NCI-H1417 (cell line): ENCODE data around the gene CBS.
A peak's percentile ranks its signal among the peaks of the same experiment; 100 is the strongest.
"Not testable (repeated sequence)": the region's sequence is repeated elsewhere in the genome, so short reads cannot be mapped to it uniquely, and the experiment has no call there.

Experiments used
- DNase-seq, 3 experiments: peaks; one replicate each; lab custom pipeline; 2025; lab: John Stamatoyannopoulos, UW

The CBS gene

DNA sequence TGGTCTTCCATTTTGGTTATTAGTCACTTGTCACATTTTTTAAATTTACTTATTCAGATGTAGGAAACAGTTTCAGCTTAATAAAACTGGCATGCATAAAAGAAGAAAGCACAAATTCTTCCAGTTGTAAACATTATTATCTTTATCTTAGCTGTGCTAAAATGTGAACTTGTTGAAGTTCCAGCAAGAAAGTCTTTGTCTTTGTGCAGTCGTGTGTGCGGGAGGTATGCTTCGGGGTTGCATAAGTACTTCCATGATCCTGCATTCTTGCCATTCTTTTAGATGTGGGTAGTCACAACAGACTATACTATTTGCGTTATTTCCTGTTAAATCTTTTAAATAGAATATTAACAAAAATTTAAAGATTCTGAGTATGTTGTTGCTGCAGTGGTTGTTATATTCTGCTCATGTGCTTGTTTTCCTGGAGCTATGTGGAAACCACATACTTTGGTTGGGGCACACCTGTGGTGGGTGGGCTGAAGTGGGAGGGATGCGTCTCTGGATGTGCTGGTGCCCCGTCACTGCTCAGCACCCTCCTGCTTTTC, 49.9 kb downstream of the CBS start:
- no peak for DNase-seq

DNA sequence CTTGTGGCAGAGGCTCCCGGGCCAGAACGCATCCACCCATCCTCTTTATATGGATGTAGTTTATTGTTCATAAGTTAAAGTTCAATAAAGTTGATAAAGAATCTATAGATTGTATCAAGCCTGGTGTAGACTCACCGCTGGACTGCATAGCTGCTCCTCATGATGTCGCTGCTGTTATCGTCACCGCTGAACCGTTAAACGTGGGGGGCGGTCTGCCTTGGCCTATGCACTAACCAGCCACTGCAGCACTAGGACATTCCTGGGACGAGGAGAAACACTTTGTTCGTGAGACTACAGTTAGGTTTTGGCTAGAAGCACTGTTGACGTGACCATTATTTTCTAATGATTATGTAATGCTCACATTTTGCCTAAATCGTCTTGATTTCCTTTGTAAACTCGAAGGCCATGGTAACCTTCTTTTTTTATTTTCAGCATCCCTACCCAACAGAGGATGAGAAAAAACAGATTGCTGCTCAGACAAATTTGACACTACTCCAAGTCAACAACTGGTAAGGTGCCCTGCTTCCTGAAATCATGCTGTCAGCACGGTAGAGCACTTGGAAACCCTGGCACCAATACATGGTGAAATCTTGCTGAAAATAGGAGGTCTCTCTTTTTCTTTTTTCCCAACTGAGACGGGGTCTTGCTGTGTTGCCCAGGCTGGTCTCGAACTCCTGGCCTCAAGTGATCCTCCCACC, 51.0 kb downstream of the CBS start:
- DNase-seq, result no peak

DNA sequence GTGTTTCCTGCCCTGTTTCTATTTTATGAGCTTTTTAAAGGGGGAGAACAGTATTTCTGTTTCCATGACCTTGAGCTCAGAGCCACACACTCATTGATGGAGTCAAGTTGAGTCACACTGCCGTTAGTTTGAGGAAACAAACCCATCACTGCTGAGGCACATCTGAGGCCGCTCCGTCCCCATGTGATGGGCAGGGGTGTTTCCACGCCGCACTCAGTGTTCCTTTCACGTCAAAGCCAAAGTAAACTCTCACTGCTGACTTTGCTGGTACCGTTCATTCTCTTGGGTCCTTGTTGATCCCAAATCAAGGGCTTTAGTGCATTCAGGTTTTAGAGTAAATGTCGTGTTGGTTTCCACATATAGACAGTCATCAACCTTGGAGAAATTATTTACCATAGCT, 52.5 kb downstream of the CBS start:
- DNase-seq, result no peak

DNA sequence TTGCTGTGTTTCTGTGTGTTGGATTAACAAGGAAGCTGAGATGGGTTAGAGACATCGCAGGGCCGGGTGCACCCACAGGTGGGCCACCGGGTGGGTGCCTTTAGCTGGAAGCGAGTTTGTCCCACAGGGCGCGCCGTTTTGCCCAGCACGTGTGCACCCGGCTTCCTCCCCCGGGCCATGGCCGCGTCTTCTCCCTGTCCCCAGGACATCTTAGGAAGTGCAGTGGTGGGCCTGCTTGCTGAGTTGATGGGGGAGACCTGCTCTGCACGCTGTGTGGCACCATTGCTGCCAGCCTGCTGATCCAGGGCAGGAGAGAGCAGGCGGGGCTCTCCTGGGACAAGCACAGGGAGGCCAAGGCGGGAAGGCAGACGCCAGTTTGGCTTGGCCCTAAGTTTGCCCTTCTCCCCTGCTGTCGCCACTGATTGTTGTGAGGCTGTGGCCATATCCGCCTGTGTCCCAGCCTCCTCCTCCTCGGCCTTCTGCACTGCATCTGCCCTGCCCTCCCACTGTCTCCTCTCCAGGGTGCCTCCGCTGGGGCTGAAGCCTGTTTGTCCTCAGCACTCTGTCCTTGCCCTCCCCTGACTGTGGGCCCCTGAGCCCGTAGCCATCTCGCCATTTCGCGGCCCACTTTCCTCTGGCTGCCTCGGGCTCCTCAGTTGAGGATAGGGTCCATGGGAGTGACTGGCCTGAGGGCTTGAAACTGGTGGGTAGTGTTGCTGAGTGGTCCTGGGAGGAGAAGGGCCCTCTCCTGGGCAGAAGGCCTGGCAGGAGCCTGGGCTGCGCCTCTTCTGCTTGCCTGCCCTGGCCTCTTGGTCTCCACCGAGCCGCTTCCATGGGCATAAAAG, 53.7 kb downstream of the CBS start:
- no peak for DNase-seq

DNA sequence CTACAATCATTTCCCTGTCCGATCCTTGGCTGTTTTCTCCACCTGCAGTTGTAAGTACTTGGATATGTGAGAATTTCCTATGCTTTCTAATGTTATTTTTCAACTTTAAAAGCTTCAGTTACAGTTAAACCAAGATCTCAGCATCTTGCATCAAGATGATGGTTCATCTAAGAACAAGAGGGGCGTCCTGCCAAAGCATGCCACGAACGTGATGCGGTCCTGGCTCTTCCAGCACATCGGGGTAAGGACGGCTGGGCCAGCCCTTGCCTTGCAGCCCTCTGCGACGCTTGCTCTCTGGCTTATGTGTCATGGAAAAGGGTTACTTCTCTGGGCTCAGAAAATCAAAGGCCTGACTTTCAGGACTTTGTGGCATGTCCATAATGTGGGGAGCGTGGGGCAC, 54.4 kb downstream of the CBS start:
- DNase-seq, result no peak

DNA sequence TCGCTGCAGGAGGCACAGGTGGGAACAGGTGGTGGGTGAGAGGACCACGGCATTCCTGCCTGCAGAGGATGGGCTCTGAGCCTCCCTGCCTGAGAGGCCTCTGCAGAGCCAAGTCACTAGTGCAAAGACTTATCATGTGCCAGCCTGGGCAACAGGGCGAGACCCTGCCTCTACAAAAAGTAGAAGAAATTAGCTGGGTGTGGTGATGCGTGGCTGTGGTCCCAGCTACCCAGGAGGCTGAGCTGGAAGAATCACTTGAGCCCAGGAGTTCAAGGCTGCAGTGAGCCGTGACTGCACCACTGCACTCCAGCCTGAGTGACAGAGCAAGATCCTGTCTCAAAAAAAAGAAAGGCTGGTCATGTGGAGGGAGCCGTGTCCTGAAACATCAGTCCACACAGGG, 54.9 kb downstream of the CBS start:
- DNase-seq, result no peak

DNA sequence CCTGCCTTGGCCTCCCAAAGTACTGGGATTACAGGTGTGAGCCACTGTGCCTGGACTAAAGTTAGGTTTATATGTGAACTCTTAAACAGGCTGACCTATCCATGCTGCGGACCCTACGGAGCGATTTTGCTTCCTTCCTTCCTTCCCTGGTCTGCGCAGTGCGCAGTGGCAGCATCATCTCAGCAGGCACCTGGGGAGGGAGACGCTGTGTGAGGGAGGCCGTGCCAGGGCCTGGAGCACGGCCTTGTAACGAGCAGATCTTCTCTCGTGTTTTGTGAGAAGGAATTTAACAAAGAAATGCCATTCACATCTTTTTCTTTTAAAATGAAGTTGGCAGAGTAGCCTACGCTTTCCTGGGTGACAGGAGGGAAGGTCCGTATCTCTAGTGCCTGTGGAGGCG, 55.5 kb downstream of the CBS start:
- DNase-seq, result no peak

DNA sequence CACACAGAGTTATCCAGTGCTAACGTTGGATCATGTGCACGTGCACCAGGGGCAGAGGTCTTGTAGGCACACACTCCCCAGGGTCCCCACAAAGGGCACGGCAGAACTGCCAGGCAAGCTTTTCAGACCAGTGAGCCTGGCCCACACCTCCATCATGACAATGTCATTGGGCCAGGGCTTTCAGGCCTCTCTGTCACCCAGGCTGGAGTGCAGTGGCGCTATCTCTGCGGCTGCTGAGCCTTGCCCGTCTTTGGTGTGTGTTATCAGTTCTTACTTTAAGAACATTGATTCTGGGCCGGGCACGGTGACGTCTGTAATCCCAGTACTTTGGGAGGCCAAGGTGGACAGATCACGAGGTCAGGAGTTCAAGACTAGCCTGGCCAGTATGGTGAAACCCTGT, 57.1 kb downstream of the CBS start:
- no peak for DNase-seq

DNA sequence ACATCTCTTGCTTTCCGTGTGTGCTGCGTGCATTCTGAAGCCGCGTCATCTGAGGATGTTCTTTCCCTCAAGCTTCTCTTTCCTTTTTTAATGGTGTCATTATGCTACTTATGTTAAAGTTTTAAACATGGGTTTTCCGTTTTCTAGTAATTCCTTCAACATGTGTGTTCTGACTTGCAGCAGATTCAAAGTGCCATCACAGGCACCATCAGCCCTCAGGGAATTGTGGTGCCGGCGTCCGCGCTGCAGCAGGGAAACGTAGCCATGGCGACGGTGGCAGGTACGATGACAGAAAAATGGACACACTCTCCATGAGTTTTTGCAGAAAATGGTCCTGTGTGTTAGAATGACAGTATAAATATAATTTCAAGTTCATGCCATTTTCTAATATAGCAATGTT, 58.9 kb downstream of the CBS start:
- DNase-seq, result no peak

DNA sequence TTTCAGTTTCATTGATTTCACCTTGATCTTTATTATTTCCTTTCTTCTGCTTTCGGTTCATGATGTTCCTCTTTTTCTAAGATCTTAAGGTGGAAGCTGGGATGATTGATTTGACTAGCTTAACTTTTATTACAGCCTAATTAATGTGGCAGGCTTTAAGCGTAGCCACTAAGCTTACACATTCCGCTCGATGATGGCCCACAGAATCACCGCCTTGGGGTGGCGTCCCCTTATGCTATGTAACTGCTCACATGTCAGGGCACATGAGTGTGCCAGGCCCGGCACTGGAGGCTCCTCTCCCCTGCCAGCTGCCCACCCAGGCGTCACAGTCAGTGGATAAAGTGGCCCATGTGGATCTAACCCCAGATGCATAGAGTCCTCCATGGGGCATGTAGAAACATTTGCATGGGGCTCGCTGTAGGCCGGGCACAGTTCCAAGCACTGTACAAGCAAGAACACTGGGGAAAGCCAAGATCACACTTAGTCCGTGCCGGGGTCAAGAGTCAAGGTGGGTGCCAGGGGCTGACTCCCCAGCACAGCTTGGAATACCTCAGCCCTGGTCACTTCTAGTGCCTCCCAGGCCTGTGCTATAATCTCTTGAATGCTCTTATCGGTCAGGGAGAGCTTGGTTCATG, 59.6 kb downstream of the CBS start:
- DNase-seq, result no peak

DNA sequence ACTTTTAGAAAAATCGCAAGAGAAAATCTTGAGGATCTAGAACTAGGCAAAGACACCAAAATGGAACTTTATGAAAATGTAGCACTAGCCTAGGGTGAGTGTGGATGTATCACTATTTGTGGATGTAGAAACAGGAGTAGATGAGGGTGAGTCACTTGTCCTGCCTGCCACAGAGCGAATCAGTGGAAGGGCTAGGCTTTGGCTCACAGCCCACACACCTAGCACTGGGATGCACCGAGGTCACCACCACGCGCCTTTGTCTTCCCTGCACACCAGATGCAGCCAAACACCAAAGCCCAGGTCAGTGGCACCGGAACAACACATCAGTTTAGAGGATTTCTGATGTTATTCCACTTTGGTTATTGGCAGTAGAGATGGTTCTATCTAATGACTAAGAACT, 63.0 kb downstream of the CBS start:
- DNase-seq, result no peak

DNA sequence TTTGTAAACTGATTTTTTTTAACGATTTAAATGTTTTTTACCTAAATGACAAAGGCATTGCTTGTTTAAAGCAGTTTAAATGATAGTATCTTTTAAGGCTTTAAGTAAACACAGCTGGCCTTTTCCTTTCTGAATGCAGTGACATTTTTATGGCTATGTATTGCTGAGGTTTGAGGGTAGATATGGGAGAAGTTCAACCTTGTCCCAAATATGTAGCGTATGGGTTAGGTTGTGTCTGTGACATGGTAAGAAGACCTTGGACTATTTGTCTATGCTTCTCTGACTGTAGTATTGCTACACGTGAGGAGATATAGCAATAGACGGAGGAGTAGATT, 68.8 kb downstream of the CBS start:
- peak in 1 of 3 experiments; percentile 24 for DNase-seq

DNA sequence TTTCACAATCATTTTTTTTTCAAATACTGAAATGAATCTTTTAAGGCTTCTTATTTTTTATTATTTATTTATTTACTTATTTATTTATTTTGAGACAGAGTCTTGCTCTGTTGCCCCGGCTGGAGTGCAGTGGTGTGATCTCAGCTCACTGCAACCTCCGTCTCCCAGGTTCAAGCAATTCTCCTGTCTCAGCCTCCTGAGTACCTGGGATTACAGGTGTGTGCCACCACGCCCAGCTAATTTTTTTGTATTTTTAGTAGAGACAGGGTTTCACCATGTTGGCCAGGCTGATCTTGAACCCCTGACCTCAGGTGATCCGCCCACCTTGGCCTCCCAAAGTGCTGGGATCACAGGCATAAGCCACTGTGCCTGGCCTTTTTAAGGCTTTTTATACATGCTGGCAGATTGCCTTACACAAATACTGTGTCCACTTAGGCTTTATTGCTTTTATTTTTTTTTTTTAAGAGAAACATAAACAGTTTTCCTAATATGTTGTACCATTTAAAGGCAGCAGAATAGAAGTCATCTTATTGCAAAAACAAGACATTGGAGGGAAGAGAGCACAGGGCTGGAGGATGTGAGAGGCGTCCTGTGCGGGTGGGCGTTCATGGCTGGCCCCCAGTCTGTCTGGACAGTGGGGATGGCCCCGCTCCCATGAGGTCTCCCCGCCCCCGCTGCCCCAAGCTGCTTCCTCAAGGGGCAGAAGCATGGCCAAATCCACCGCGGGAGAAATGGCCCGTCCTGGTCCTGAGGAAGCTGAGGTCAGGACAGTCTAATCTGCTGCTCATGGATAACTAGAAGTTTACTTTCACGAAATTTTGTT, 69.4 kb downstream of the CBS start:
- not testable (repeated sequence) for DNase-seq

DNA sequence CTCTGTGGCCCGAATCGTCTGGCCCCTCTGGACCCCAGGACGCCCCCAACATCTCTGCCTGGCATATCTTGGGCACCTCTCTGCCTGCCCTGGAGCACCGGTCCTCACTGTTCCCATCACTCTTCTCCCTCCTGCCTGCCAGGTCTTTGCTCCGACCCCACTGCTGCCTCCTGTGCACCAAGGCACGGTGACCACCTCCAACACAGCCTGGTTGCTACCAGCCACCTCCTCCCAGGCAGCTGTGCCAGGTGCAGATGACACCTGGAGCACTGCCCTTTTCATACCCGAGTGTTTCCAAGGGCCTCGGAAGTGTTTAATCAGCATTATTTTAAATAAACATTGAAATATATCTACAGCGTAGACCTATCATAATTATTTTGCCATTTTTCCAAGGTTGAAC, 70.0 kb downstream of the CBS start:
- peak in 1 of 3 experiments; percentile 30 for DNase-seq

DNA sequence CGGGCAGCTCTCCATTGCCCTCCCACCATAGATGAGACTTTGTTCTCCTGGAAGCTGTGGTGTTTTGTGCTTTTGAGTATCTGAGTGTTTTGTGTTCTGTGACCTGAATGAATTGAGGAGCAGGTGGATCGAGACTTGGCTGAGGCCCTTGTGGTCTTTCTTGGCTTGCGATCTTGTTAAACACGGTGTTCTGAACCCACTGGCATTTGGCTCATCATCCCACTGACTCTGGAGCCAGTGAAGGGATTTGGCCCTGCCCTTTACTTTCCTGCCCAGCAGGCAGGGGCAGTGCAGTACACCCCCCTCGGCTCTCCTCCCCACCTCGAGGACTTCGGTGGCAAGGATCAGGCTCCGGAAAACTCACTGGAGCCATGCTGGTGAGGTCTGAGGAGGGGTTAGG, 70.7 kb downstream of the CBS start:
- DNase-seq, result no peak
